Neural progenitor cell (in vitro differentiated cells): ENCODE measurements around the gene OR13C5. TPM values are rescaled to one million over a fixed set of nuclear protein-coding genes. Genes with fewer than 3 reads are reported as not detected.

Experiments used
- DNase-seq: peaks from one replicate; pipeline ENCODE4 v3.0.0-alpha.2; 2016; ENCODE audit warnings: low spot score
- H2AFZ ChIP-seq: fragments of 200-600 bp; sonication (generic); replicated peaks from 2 replicates; pipeline ENCODE4 v1.6.1; 2016; ENCODE audit warnings: antibody characterized with exemption
- H3F3A ChIP-seq: fragments of 200-600 bp; sonication (generic); 2 replicates; pipeline ENCODE4 v1.6.1; 2016; ENCODE audit warnings: antibody characterized with exemption, low read depth
- H3K27ac ChIP-seq: fragments of 200-600 bp; sonication (generic); 2 replicates; pipeline ENCODE4 v1.5.1; 2016; ENCODE audit warnings: mild to moderate bottlenecking
- H3K27me3 ChIP-seq: fragments of 200-600 bp; sonication (generic); 2 replicates; pipeline ENCODE4 v1.6.1; 2016; ENCODE audit warnings: mild to moderate bottlenecking, moderate library complexity
- H3K36me3 ChIP-seq: fragments of 200-600 bp; sonication (generic); 2 replicates; pipeline ENCODE4 v1.5.1; 2016
- H3K4me1 ChIP-seq: fragments of 200-600 bp; sonication (generic); 2 replicates; pipeline ENCODE4 v1.6.1; 2016; ENCODE audit warnings: mixed run types
- H3K4me2 ChIP-seq: fragments of 200-600 bp; sonication (generic); 2 replicates; pipeline ENCODE4 v1.6.1; 2016
- H3K4me3 ChIP-seq: fragments of 200-600 bp; sonication (generic); 2 replicates; pipeline ENCODE4 v1.5.1; 2016
- H3K79me2 ChIP-seq: fragments of 200-600 bp; sonication (generic); 2 replicates; pipeline ENCODE4 v1.6.1; 2016; ENCODE audit warnings: low read depth
- H3K9ac ChIP-seq: fragments of 200-600 bp; sonication (generic); 2 replicates; pipeline ENCODE4 v1.6.1; 2016
- H3K9me3 ChIP-seq: fragments of 200-600 bp; sonication (generic); 2 replicates; pipeline ENCODE4 v1.5.1; 2016; ENCODE audit warnings: low read depth
- H4K20me1 ChIP-seq: fragments of 200-600 bp; sonication (generic); 2 replicates; pipeline ENCODE4 v1.6.1; 2016; ENCODE audit warnings: low read depth
- H3K27ac Mint-ChIP-seq: 3 replicates; pipeline ENCODE4 v1.8.0; 2021; ENCODE audit warnings: mixed read lengths
- H3K27me3 Mint-ChIP-seq: 2 replicates; pipeline ENCODE4 v1.8.0; 2022; ENCODE audit warnings: low read depth, mild to moderate bottlenecking, inconsistent platforms, moderate library complexity, mixed read lengths; ENCODE audit not compliant: insufficient read depth
- H3K36me3 Mint-ChIP-seq: 3 replicates; pipeline ENCODE4 v1.8.0; 2021; ENCODE audit warnings: mixed read lengths
- H3K4me1 Mint-ChIP-seq: 3 replicates; pipeline ENCODE4 v1.8.0; 2021; ENCODE audit warnings: mixed read lengths
- H3K4me3 Mint-ChIP-seq: 3 replicates; pipeline ENCODE4 v1.8.0; 2021; ENCODE audit warnings: mild to moderate bottlenecking, moderate library complexity, mixed read lengths
- H3K9me3 Mint-ChIP-seq: 3 replicates; pipeline ENCODE4 v1.8.0; 2020; ENCODE audit warnings: mixed read lengths
- EZH2 ChIP-seq: fragments of 200-600 bp; sonication (generic); IDR thresholded peaks from 2 replicates; pipeline ENCODE4 v1.6.1; 2017; ENCODE audit warnings: antibody characterized with exemption, mild to moderate bottlenecking, moderate library complexity
- EZH2phosphoT487 ChIP-seq: fragments of 200-600 bp; sonication (generic); IDR thresholded peaks from 2 replicates; pipeline ENCODE4 v1.6.1; 2017; ENCODE audit warnings: antibody characterized with exemption
- total RNA-seq: library from RNA; depleted of rRNA; stranded (reverse); fragments of >200 nt; gene quantifications from 2 replicates; pipeline ENCODE4 v1.2.3, GENCODE V29; 2015; ENCODE audit warnings: low replicate concordance
- TF ChIP-seq, protein P1 (sequence below): fragments of 200-600 bp; sonication (generic); IDR thresholded peaks from 2 replicates; pipeline ENCODE4 v1.5.1; 2017; ENCODE audit warnings: antibody characterized with exemption, mild to moderate bottlenecking

The OR13C5 gene
- total RNA-seq, 1 donor from 2014 or later: not detected

DNA sequence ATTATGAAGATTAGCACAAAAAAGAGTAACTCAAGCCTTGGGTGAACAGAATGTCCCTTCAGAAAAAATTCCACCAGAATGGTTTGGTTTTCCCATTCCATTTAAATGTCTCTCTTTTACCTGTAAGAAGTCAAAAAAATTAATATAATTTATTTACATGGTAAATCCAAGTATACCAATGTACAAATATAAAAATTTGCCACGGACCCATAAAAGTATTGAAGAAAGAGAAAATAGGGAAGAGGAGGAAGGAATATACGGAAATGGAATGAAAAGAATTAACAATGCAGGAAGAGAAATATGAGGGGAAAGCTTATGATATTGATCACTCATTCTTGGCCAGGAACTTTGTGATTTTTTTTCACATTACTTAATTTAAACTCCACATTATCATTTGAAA is 18.9 kb upstream of the OR13C5 start, which contains the start of gene OR13C9:
OR13C9 (minus strand) TSS at position 101 of the 400 bp plus-strand sequence; CDS start at position 101, 0 bp downstream.
- TF ChIP-seq EZH2 (no peak), EZH2phosphoT487 (no peak)
- TF ChIP-seq, protein P1, sequence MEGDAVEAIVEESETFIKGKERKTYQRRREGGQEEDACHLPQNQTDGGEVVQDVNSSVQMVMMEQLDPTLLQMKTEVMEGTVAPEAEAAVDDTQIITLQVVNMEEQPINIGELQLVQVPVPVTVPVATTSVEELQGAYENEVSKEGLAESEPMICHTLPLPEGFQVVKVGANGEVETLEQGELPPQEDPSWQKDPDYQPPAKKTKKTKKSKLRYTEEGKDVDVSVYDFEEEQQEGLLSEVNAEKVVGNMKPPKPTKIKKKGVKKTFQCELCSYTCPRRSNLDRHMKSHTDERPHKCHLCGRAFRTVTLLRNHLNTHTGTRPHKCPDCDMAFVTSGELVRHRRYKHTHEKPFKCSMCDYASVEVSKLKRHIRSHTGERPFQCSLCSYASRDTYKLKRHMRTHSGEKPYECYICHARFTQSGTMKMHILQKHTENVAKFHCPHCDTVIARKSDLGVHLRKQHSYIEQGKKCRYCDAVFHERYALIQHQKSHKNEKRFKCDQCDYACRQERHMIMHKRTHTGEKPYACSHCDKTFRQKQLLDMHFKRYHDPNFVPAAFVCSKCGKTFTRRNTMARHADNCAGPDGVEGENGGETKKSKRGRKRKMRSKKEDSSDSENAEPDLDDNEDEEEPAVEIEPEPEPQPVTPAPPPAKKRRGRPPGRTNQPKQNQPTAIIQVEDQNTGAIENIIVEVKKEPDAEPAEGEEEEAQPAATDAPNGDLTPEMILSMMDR: no peak
- no peaks in the 10 kb centered on the region for H3K27me3 ChIP-seq
- no peak for DNase-seq
- Mint-ChIP-seq H3K27me3 (no peaks in the 10 kb centered on the region), H3K27ac (no peak within 1 kb of the TSS), H3K4me3 (no peak within 1 kb of the TSS), H3K4me1 (no peaks in the 10 kb centered on the region), H3K9me3 (no peaks in the 10 kb centered on the region), H3K36me3 (no peaks in the 10 kb centered on the region)
- H3K36me3 ChIP-seq: no peaks in the 10 kb centered on the region
- no peak within 1 kb of the TSS for H2AFZ ChIP-seq
- no peaks in the 10 kb centered on the region for H3K9me3 ChIP-seq
- H4K20me1 ChIP-seq: no peaks in the 10 kb centered on the region
- no peak within 1 kb of the TSS for H3K4me2 ChIP-seq
- no peak within 1 kb of the TSS for H3K4me3 ChIP-seq
- H3K79me2 ChIP-seq: no peaks in the 10 kb centered on the region
- H3K9ac ChIP-seq: no peak within 1 kb of the TSS
- no peak within 1 kb of the TSS for H3K27ac ChIP-seq
- H3K4me1 ChIP-seq: no peaks in the 10 kb centered on the region
- H3F3A ChIP-seq: no peaks in the 10 kb centered on the region

DNA sequence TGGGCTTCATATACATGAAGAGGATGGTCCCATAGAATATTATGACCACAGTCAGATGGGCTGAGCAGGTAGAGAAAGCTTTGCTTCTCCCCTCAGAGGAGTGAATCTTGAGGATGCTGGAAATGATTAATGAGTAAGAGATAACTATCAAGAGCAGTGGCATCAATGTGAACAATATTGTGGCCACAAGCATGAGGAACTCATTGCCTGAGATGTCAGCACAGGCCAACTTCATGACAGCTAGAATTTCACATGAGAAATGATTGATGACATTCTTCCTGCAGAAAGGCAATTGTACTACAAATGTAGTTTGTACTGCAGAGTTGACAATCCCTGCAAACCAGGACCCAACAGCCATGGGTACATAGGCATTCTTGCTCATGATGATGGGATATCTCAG is 18.2 kb upstream of the OR13C5 start:
- H3K4me3 Mint-ChIP-seq: no peak overlapping the region
- no peak overlapping the region for H3K9ac ChIP-seq
- no peak overlapping the region for H3K27ac Mint-ChIP-seq

DNA sequence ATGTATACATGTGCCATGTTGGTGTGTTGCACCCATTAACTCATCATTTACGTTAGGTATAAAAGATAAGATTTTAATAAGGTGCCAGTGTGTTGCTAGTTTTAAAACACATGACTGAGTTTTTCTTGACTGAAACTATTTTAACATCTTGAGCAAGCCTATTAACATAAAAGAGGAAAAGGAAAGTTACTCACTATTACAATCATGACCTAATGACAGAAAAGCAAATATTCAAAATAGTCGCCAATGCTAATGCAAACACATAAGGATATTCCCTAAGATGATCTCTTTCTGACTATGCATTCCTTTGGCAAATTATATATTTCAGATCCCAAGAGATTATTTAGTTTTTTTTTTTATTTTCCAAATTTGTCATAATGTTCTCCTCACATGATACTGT is 12.0 kb upstream of the OR13C5 start:
- Histone ChIP-seq H3K9me3 (no peaks in the 10 kb centered on the region), H3F3A (no peaks in the 10 kb centered on the region), H3K36me3 (no peaks in the 10 kb centered on the region), H2AFZ (no peak overlapping the region), H3K4me1 (peaks cover 11% of the 10 kb centered on the region), H4K20me1 (no peaks in the 10 kb centered on the region), H3K79me2 (no peaks in the 10 kb centered on the region), H3K4me3 (no peak overlapping the region), H3K27ac (no peak overlapping the region), H3K9ac (no peak overlapping the region), H3K27me3 (no peaks in the 10 kb centered on the region), H3K4me2 (no peak overlapping the region)
- Mint-ChIP-seq H3K27ac (no peak overlapping the region), H3K27me3 (no peaks in the 10 kb centered on the region), H3K4me3 (no peak overlapping the region), H3K4me1 (peaks cover under 1% of the 10 kb centered on the region), H3K36me3 (no peaks in the 10 kb centered on the region), H3K9me3 (no peaks in the 10 kb centered on the region)
- DNase-seq: no peak
- TF ChIP-seq, protein P1: no peak
- TF ChIP-seq EZH2 (no peak), EZH2phosphoT487 (no peak)

More for the DNA sequence above, 18.2 kb upstream of the OR13C5 start:
- Histone ChIP-seq H4K20me1 (no peaks in the 10 kb centered on the region), H3K4me2 (no peak overlapping the region), H3K4me3 (no peak overlapping the region), H2AFZ (no peak overlapping the region), H3K9me3 (no peaks in the 10 kb centered on the region), H3K36me3 (no peaks in the 10 kb centered on the region), H3K79me2 (no peaks in the 10 kb centered on the region), H3K4me1 (no peaks in the 10 kb centered on the region), H3K27me3 (no peaks in the 10 kb centered on the region), H3K27ac (no peak overlapping the region), H3F3A (no peaks in the 10 kb centered on the region)
- H3K4me1 Mint-ChIP-seq: no peaks in the 10 kb centered on the region
- TF ChIP-seq EZH2 (no peak), EZH2phosphoT487 (no peak)
- TF ChIP-seq, protein P1: no peak
- H3K36me3 Mint-ChIP-seq: no peaks in the 10 kb centered on the region
- H3K27me3 Mint-ChIP-seq: no peaks in the 10 kb centered on the region
- no peak for DNase-seq
- H3K9me3 Mint-ChIP-seq: no peaks in the 10 kb centered on the region
